ENCODE measurements around the gene HIBADH.
"Not testable (repeated sequence)": the region's sequence is repeated elsewhere in the genome, so short reads cannot be mapped to it uniquely, and the experiment has no call there.

Gene HIBADH

DNA sequence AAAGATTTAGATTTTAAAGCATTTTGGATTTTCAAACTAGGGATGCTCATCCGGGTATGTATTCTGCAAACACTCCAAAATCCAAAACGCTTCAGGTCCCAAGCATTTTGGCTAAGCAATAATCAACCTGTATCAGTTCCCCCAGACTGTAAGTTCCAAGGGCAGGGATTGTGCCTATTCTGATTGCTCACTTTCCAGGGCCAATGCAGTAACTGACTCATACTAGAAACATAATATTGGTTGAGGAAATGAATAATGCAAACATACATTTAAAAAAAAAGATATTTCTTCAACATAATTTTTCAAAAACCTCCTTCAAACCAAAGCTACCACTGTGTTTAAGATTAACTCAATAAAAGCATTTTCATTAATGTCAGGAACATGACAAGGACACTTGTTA is 69.5 kb downstream of the HIBADH start:
- no peak for DNase-seq

- DNase-seq, result no peak
These were observed 72.3 kb downstream of the HIBADH start for GRCh38 chr7:27590416-27590815.

DNA sequence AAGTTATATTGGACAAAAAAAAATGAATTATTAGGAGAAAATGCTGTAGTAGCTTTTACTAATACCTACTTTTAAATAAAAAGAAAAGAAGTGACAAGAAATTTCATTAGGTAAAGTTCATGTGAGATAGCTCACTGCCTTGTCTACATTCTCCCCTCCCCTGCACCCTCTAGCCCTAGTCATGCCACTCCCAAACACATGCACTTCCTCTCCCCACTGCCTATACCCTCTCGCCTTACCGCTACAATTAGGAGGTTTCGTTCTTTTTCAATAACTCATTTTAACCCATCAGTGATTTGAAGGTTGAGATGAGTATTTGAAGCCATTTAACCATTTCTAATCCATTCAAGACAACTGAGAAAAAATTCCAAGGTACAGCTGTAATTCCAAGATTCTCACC is 75.3 kb downstream of the HIBADH start:
- DNase-seq, result no peak

DNA sequence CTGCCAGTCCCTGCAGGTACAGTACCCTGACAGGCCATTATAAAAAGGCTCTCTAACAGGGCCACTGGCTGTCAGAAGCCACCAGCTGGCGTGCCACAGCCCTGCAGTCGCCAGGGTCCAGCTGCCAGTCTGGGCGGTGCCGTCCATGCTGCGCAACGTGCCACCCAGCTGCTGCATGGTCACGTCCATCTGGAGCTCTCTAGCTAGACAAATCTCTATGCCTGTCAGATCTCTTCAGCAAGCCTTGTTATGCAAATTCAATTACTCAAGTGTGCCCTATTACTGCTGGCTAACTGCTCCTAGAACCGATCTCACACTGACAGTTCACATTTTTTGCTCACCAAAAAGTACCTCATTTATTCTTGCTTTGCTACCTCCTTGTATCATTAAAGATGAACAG is 75.9 kb downstream of the HIBADH start:
- no peak for DNase-seq

DNA sequence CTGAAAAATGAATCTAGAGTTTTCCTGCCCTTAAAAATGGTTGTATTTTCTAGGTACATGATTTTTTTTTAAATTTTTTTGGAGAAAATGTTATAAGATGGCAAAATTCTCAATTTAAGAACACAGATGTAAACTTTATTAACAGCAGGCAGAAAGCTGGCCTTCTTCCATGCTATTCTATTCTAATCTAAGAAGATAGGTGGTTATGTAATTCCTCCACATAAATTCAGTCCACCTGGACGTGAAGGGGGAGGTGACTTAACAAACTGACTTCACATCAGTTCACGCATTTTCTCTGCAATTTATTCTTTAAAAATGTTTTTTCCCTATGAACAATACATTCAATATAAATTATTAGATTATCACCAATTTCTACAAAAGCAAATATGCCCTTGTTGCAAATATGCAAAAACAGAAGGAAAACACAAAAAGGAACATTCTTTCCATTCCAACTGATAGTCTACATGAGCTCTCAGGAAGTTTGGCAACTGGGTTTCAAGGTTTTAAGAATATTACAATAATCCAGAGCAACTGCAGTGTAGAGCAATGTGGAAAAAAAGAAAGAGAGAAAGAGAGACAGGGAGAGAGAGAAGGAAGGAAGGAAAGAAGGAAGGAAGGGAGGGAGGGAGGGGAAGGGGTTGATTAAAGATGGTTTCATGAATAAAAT is 76.8 kb downstream of the HIBADH start:
- DNase-seq, result no peak

GRCh38 chr7:27581906-27582305 is 80.8 kb downstream of the HIBADH start:
- DNase-seq, result no peak

DNA sequence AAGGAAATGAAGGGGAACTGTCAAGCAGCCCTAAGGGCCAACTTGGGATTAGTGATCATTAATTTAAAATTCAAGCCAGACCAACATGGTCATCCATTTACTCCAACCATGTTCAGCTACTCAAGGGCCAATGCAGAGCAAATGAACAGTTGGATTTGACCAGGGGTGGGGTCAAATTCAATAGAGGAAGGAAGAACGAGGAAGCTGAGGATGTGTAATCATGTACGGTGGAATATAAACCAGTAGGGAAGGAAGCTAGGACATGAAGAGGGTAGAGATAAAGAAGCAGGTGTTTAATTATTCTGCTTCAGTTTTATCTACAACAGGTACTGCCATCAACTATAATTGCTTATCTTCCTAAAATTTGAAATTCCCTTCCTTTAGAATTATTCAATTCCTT is 81.6 kb downstream of the HIBADH start:
- DNase-seq, result no peak

GRCh38 chr7:27579565-27579964 is 83.1 kb downstream of the HIBADH start:
- no peak for DNase-seq

DNA sequence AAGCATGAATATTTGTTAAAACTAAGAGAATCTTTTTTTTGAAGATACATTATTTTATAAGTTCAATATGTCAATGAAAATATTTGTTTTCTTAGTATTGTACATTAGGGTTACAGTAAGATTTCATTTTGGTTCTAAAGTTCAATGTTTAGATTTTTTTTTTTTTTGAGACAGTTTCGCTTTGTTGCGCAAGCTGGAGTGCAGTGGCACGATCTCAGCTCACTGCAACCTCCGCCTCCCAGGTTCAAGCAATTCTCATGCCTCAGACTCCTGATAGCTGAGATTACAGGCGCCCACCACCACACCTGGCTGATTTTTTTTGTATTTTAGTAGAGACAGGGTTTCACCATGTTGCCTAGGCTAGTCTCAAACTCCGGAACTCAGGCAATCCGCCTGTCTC is 84.5 kb downstream of the HIBADH start:
- DNase-seq, result not testable (repeated sequence)

- DNase-seq, result no peak
These were observed 86.2 kb downstream of the HIBADH start for GRCh38 chr7:27576360-27576944.

DNA sequence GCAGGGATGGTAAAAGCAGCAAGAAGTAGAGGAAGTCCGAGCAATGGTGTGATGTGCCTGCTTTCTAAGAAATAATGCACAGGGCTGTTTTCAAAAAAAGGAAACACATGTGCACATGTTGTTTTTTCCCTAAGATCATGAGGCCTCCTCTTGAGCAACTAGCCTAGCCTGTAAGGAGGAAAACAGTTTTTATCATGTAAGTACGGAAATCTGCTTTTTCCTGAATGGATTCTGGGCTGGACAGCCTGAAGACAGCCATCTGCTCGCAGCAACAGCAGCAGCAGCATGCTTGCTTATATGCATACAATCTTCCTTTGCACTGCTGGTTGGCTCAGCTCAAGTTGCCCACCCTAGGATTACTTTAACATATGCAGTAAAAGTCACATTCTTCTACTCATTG is 87.1 kb downstream of the HIBADH start:
- DNase-seq, result no peak

- no peak for DNase-seq
These were observed 93.6 kb downstream of the HIBADH start for GRCh38 chr7:27569106-27569505.

DNA sequence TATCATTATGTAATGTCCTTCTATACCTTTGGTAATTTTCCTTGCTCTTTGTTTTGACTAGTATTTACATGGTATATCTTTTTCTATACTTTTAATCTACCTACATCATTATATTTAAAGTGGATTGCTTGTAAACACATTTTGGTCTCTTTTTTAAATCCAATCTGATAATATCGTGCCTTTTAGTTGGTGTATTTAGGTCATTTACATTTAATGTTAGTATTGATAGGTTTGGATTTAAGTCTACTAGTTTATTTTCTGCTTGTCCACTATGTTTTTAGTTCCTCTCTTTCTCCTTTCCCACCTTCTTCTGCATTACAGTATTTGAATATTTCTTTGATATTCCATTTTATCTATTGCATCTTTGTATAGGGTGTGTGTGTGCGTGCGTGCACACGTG is 95.4 kb downstream of the HIBADH start:
- no peak for DNase-seq

DNA sequence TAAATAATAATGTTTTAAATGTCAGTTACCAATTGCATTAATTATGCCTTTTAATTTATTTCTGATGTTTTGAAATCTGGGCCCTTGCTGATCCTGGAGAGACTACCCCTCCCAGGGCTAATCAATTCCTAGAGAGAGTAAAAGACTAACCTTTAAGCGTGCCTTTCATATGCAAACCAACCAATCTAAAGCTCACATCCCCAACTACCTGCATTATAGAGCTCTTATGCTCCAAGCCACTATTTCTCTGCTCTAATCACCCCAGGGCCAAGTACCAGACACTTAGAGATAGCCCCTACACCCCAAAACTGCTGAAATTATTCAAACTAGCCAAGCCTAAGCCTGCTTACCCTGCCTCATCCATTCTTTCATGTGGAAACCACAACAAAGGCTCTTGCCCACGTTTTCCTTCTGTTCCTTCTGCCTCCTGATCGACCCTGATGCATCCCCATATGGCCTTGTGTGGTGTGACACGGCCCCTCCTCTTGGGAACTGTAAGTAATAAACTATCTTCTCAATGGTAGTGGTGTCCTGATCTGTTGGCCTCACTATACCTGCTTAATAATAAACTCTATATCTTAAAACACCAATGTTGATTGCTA is 97.7 kb downstream of the HIBADH start:
- no peak for DNase-seq

DNA sequence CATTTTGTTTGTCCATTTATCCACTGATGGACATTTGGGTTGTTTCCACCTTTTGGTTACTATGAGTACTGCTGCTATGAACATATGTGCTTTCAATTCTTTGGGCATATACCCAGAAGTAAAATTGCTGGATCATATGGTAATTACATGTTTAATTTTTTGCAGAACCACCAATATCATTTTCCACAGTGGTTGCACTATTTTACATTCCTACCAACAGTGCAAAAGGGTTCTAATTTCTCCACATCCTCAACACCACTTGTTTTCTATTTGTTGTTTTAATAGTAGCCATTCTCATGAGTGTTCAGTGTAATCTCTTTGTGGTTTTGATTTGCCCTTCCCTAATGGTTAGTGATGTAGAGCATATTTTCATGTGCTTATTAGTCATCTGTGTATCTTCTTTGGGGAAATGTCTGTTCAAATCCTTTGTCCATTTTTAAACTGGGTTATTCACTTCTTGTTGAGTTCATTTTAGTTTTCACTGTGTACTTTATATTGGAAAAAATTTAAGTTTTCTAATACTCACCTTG is 101.9 kb downstream of the HIBADH start:
- DNase-seq, result no peak

DNA sequence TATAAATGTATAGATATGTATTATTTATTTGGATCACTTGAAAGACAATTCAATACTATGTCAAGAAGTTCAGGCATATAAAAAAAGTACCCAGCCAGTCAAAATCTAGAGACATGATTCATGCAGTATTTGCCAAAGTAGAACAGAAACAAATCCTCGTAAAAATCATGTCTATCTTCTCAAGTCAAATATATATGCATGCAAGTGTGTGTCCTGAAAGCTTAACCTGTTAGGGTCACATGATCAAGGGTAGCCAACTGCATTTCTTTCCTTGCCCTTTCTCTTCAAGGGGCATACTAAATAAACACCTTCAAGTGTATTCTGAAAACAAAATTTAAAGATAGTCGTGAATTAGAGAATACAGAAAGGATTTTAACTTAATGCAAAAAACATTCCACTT is 107.0 kb downstream of the HIBADH start:
- no peak for DNase-seq

DNA sequence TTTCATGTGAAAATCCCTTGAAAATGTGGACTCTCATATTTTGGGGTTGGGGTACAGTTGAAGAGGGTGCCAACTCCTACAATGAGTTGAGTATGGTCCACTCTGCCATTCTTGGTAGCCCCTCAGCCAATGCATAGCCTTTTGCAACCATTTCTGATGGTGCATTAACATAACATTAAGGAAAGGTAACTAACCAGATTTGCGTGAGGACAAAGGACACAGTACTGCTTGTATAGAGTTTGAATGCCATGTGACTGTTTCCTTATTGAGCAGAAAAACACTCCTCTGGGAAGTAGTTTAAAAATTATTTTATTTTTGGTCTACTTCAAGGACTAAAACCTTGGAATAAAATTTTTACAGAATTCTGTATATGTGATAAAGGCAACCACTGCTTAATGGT is 107.9 kb downstream of the HIBADH start:
- DNase-seq, result no peak

DNA sequence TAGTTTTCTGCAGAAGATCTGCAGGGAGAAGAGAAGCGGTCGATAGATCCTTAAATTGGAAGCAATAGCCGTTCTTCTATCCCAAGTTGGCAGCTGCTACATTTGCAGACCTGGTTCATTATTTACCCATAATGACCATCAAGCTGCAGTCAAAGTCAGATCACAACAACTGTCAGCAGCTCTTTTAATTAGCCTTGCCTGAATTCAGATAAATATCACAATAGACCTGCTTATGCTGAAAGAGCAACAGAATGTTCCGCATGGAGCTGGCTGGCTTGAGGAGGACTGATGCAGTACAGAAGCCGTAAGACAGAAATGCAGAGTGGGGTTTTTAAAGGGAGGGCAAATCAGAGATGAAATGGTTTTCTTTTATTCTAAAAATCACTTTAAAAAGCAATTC is 109.4 kb downstream of the HIBADH start:
- no peak for DNase-seq

GRCh38 chr7:27551803-27552400 is 110.8 kb downstream of the HIBADH start:
- DNase-seq, result no peak

- DNase-seq, result no peak
These were observed 113.1 kb downstream of the HIBADH start for GRCh38 chr7:27549606-27550005.

GRCh38 chr7:27548304-27548703 is 114.4 kb downstream of the HIBADH start:
- no peak for DNase-seq

DNA sequence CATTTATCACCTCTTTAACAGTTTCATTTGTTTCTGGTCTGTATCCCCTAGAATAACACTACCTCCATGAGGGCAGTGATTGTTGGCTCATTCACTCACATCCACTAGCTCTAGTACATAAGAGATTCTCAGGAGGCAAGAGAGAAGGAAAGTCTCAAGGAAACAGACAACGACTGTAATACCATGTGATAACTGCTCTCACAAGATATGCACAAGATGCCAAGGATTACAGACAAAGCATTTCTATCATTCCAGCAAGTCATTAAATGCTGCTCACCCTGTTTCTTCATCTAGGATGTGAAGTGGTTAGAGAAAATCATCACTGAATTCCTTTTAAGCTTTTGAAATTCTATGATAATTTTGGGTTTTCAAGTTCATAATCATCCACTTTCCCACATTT is 115.3 kb downstream of the HIBADH start:
- no peak for DNase-seq

DNA sequence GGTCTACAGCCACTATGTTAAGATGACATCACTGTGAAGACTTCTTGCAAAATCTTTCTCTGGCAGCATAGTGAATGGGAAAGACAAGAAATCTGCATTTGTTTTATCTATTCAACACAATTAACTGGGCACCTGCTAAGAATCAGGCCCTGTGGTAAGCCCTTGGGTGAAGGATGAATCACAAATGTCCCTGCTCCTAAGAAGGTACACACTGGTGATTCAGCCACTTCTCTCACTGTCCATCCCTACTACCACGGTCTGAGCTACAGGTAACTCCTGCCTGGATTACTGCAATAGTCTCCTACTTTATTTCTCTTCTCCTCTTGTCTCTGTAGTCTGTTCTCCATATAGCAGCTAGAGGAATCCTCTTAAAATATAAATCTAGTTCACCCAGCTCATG is 116.1 kb downstream of the HIBADH start:
- no peak for DNase-seq

DNA sequence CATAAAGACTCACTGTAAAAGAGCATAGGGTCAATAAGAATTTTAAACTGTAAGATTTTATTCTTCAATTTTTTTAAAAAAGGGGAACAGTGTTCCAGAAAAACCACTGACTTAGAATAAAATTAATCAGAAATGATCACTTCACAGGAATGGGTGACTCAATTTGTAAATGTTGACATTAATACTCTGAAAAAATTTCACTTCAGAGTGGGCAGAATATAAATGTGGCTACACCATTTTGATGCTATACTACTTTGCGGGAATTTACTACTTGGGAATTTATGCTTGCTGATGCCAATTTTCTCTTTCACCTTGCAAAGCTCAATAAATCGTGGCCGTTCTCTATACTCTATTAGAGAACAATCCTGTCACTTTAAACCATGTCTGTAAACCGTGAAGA is 126.9 kb downstream of the HIBADH start:
- DNase-seq, result no peak

Data from islet precursor cell (in vitro differentiated cells).